ENCODE results near the gene WWOX.

GRCh38 chr16:78800523-78800922 is 701.1 kb downstream of the WWOX start:
- TF ChIP-seq FOS (IDR thresholded peaks at IDR 0.05; ENCODE audit: low read depth, low read length) (no peak), CTCF (conservative IDR thresholded peaks at IDR 0.05; ENCODE audit: low read depth, low read length) (no peak), USF2 (IDR thresholded peaks at IDR 0.05; ENCODE audit: low read depth, low read length) (no peak), RCOR1 (IDR thresholded peaks at IDR 0.05; ENCODE audit: insufficient replicate concordance, low read length) (no peak), POLR2A (IDR thresholded peaks at IDR 0.05; ENCODE audit: low read depth, low read length) (no peak), RAD21 (IDR thresholded peaks at IDR 0.05; ENCODE audit: low read length) (no peak), MAZ (IDR thresholded peaks at IDR 0.05; ENCODE audit: borderline replicate concordance, low read depth, low read length) (no peak), BHLHE40 (IDR thresholded peaks at IDR 0.05; ENCODE audit: low read depth, low read length) (no peak), CHD1 (IDR thresholded peaks at IDR 0.05; ENCODE audit: low read depth, low read length) (no peak), SMC3 (IDR thresholded peaks at IDR 0.05; ENCODE audit: low read depth, low read length) (no peak), MAFK (IDR thresholded peaks at IDR 0.05; ENCODE audit: low read depth, low read length) (no peak), NFE2L2 (IDR thresholded peaks at IDR 0.05; ENCODE audit: low read depth, low read length) (no peak), MXI1 (IDR thresholded peaks at IDR 0.05; ENCODE audit: borderline replicate concordance, low read depth, low read length) (no peak), CEBPB (IDR thresholded peaks at IDR 0.05; ENCODE audit: low read depth, low read length) (no peak)
